ENCODE measurements around the gene MRPL37.
A peak's percentile ranks its signal among the peaks of the same experiment; 100 is the strongest.
"Not testable (repeated sequence)": the region's sequence is repeated elsewhere in the genome, so short reads cannot be mapped to it uniquely, and the experiment has no call there.

MRPL37 gene
- 21.6 to 59.9 (median 30.3) reads per million in 4 experiments for total RNA-seq

DNA sequence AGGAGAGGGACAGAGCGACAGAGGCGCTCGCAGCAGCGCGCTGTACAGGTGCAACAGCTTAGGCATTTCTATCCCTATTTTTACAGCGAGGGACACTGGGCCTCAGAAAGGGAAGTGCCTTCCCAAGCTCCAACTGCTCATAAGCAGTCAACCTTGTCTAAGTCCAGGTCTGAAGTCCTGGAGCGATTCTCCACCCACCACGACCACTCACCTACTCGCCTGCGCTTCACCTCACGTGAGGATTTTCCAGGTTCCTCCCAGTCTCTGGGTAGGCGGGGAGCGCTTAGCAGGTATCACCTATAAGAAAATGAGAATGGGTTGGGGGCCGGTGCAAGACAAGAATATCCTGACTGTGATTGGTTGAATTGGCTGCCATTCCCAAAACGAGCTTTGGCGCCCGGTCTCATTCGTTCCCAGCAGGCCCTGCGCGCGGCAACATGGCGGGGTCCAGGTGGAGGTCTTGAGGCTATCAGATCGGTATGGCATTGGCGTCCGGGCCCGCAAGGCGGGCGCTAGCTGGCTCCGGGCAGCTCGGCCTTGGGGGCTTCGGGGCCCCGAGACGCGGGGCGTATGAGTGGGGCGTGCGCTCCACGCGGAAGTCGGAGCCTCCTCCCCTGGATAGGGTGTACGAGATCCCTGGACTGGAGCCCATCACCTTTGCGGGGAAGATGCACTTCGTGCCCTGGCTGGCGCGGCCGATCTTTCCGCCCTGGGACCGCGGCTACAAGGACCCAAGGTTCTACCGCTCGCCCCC, at the start of gene MRPL37, which contains the start of gene CYB5RL:
TSS of gene MRPL37 (plus strand) at position 403 of the 754 bp plus-strand sequence. CDS start at position 480, 77 bp downstream.
TSS of gene CYB5RL (minus strand) at position 266 of the 754 bp plus-strand sequence. CDS start 4,414 bp downstream, outside the sequence.
- DNase-seq, result peak; percentile 86

- DNase-seq, result no peak
Observed at GRCh38 chr1:54151013-54151412, 49.0 kb upstream of the MRPL37 start.

DNA sequence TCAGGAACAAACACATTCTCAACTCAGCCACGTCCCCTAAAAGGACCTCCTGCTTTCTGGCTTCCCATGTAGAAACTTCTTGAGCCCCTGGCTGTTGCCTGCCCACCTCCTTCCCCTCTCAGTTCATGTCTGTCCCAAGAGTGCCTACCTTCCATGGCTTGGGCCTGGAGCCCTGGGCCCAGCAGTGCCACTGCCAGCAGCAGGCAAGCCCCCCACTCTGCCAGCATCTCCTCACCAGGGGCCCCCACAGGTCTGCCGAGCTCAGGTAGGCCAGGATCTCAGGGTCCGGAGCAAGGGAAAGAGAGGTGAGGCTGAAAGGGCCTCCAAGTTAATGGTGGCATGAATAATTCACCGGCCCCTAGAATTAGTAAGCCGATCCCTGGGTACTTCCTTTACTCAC, 47.3 kb upstream of the MRPL37 start, which contains the start of gene CDCP2:
TSS of gene CDCP2 (minus strand) at position 305 of the 400 bp plus-strand sequence. CDS start at position 227, 78 bp downstream.
- no peak for DNase-seq

- DNase-seq, result no peak
Observed at GRCh38 chr1:54153535-54154439, 46.2 kb upstream of the MRPL37 start.

DNA sequence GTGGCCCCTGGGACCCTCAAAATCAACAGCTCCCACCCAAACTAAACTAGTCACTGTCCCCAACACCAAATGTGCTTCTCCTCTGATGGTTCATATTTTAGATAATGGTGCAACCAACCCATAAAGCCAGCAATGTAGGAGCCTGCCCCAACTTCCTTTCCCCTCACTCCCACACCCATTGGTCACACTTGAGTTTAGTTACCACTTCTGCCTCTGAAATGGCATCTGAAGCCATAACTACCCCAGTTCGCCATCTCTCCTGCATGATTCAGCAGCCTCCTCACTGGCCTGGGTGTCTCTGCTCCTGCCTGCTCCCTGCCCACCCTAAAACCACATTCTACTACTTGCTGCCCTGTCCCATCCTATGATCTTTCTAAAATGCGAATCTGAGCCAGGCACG, 43.8 kb upstream of the MRPL37 start:
- DNase-seq, result no peak

GRCh38 chr1:54156986-54157385, 43.0 kb upstream of the MRPL37 start:
- DNase-seq, result no peak

DNA sequence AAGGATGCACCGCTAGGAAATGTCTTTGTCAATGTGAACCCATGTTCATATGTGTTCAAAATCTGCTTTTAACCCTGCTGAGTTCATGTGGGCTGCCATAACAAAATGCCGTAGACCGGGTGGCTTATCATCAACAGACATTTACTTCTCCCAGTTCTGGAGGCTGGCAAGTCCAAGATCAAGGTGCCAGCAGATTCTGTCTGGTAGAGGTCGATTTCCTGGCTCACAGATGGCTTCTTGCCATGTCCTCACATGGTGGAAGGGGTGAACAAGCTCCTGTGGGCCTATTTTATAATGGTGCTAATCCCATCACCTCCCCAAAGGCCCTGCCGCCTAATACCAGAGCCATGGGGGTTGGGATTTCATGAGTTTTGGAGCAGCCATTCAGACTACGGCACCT, 42.6 kb upstream of the MRPL37 start:
- no peak for DNase-seq

DNA sequence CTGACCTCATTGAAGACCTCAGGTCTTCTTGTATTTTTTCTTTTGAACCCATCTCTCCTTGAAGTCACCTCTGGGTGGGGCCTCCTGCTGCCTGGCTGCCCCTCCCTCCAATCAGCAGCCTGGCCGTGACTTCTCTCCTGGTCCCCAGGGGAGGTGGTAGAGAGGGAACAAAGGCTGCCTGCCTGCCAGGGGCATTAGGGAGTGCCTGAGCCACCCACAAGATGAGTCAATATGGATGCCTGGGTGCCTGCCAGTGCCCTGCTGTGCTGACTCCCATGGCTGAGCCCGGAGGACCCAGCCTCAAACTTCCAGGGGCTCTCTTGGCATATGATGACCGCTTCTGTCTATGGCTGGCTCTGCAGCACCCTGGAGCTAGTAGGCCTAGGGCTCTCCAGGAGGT, 41.9 kb upstream of the MRPL37 start:
- DNase-seq, result no peak

DNA sequence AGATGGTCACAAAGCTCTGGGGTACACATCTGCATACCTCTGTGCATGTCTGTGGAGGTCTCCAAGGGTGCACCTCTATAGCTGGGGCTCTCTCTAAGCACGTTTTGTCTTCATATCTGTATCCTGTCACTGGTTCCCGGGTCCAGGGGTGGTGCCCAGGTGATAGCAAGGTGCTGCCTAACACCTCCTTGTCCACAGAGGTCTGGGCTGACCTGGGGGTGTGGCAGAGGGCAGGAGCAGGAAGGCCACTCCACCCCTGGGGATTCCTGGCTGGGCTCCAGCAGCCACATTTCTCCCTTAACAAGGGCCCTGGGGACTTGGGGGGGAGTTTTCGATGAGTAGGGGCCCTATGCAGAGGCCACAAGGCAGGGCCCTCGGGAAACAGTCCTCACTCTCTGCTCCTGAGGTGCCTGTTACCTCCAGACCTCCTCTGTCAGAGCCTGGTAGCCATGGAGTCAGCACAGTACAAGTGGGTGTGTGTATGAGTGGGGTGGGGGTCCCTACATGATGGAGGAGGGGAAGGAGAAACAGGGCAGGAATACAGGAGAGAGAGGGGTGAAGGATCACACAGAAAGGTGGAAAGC, 40.1 kb upstream of the MRPL37 start:
- no peak for DNase-seq

GRCh38 chr1:54160351-54160750, 39.6 kb upstream of the MRPL37 start:
- DNase-seq, result no peak

GRCh38 chr1:54161495-54162168, 38.3 kb upstream of the MRPL37 start:
- no peak for DNase-seq

- no peak for DNase-seq
Observed at GRCh38 chr1:54163051-54163450, 36.9 kb upstream of the MRPL37 start.

DNA sequence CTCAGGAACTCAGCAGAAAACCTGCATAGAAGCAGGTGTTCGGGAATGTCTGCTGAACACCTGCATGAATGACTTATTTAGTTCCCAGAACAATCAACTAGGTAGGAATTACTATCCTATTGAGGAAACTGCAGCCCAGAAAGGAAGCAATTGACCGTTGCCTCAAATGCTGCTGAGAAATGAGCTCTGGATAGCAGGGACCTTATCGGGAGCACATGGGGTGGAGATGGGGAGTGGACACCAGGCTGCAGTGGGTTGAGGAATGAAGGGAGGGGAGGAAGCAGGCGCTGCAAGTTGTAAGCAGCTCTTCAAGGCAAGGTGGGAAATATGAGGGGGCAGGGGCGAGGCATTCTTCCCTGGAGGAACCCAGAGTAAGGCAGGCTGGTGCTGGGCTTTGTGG, 36.4 kb upstream of the MRPL37 start:
- DNase-seq, result no peak

DNA sequence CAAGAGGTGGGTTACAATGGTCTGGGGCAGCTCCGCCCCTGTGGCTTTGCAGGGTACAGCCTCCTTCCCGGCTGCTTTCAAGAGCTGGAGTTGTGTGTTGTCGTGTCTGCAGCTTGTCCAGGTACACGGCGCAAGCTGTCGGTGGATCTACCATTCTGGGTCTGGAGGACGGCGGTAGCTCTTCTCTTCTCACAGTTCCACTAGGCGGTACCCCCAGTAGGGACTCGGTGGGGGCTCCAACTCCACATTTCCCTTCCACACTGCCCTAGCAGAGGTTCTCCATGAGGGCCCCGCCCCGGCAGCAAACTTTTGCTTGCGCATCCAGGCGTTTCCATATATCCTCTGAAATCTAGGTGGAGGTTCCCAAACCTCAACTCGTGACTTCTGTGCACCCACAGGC, 34.8 kb upstream of the MRPL37 start:
- DNase-seq, result no peak

GRCh38 chr1:54166357-54166756, 33.6 kb upstream of the MRPL37 start:
- DNase-seq, result not testable (repeated sequence)

- DNase-seq, result no peak
Observed at GRCh38 chr1:54167422-54168139, 32.4 kb upstream of the MRPL37 start.

- DNase-seq, result no peak
Observed at GRCh38 chr1:54168206-54168965, 31.6 kb upstream of the MRPL37 start.

DNA sequence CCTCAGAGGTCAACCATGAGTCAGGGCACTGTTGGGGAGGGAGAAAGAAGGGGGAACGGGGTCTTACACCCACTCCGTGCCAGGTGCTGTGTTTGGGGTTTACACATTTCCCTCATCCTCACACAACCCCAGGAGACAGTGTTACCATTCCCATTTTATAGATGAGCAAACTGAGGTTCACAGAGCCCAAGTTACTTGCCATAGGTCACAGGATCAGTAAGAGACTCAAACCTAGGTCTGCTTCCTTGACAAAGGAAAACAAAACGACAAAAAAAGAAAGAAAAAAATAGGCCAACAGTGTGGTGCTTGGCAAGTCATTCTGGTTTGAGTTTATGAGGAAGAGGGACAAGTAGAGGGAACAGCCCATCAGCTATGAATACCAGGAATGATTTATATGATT, 30.9 kb upstream of the MRPL37 start:
- DNase-seq, result no peak

DNA sequence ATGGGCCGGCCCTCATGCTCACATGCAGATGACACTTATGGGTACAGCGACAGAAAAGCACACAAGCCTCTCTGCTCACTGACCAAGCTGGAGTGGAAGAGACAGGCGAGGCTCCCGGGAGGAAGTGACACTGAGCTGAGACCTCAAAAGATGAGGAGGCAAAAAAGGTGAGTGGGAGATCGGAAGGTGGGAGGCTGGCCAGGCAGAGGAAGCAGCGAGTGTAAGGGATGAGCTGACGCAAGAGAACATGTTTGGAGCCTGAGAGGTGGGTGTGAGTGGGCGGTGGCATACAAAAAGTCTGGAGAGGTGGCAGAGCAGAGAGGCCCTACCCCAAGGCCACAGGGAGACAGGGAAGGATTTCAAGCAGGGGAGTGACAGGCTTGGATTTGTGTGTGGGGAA, 29.0 kb upstream of the MRPL37 start:
- DNase-seq, result no peak

DNA sequence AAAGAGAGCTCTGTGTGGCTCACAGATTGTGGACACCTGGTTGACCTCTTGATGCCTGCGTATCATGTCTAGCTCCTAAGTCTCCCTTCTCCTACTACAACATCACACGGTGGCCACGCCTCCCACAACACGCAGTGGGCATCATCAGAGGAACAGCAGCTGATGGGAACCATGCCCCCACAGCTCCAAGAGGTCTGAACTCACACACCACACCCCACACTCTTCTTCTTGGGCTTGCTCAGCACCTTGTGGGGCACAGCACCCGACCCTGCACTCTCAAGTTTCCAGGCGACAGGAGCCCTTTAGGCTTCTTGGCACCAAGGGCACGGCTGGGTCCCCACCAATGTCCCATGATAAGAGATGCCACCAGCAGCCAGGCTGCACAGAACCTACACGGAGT, 28.4 kb upstream of the MRPL37 start:
- no peak for DNase-seq
